Lower leg skin (tissue), 4 donors: ENCODE measurements around the gene TNIK. TPM values are rescaled to one million over a fixed set of nuclear protein-coding genes. Genes with fewer than 3 reads are reported as not detected.

Source experiments
- DNase-seq, 2 donors: peaks; one replicate each; pipeline ENCODE4 v3.0.0-alpha.2; 2019; ENCODE audit warnings: low spot score in 2 of 2
- H3K4me3 ChIP-seq: fragments of 200-600 bp; sonication (generic); 2 replicates; pipeline ENCODE4 v1.5.1; 2017; ENCODE audit warnings: mild to moderate bottlenecking, low read depth; ENCODE audit not compliant: poor library complexity, severe bottlenecking
- POLR2A ChIP-seq, 2 donors: fragments of 450-650 bp; IDR thresholded peaks; one replicate each; pipeline ENCODE4 v1.6.1; 2016 to 2017; ENCODE audit warnings: antibody characterized with exemption in 2 of 2, mild to moderate bottlenecking in 1 of 2, moderate library complexity in 1 of 2
- WGBS, 2 donors: methylation state at CpG; one replicate each; pipeline ENCODE4 v1.1.5; 2018; 5-methylcytosine and 5-hydroxymethylcytosine counted together
- intact Hi-C: fragments of 100-400 bp; cut with DNase I; formaldehyde crosslinking; loops from one replicate; pipeline ENCODE4 v1.15.0; 2023; ENCODE audit warnings: low total_unique reads
- total RNA-seq, 4 donors: library from RNA; depleted of rRNA; stranded (reverse); fragments of >200 nt; gene quantifications; one replicate each; pipeline ENCODE4 v1.1.0, GENCODE V29; 2016
- TF ChIP-seq, protein P1 (sequence below), 3 donors: fragments of 450-650 bp; IDR thresholded peaks; one replicate each; pipeline ENCODE4 v1.5.1; 2016; ENCODE audit warnings: antibody characterized with exemption in 3 of 3, mild to moderate bottlenecking in 3 of 3, moderate library complexity in 2 of 3

TNIK gene
- total RNA-seq, 4 donors from 2014 or later, result 0.72 to 4.7 (median 2.4) TPM

DNA sequence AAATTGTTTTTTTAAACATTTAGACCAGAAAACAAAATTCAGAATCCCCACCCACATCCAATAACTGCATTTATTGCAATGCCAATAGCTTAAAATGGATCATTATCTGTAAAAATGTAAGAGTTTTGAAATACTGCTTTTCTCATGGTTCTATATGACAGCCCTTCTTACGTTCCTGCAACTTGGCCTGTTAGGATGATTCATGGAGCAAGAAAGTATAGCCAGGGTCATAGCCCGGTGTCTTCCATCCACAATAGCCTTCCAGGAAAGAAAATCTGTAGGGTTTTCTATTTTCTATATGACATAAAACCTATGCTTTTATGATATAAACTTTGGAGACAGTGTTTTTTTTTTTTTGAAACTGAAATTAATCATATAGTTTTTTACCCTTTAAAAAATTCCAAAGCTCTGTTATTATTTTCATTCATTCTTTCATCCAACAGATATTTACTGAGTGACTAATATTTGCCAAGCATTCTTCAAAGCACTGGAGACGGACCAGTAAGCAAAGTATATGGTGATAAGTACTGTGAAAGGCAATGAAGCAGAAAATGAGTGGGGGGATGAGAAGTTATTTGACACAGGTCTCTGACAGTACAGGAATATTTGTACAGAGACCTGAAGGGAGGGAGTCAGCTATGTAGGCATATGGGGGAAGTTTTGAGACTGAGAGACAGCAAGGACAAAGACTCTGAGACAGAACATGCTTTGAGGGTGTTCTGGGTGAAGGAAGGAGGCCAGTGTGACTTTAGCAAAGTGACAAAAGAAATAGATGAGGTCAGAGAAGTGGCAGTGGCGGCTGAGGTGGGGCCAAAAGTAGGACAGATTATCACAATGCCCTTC, 404.6 kb downstream of the TNIK start:
- no peak overlapping the region for H3K4me3 ChIP-seq
- no peak for TF ChIP-seq POLR2A (IDR thresholded peaks at IDR 0.05)
- TF ChIP-seq, protein P1, sequence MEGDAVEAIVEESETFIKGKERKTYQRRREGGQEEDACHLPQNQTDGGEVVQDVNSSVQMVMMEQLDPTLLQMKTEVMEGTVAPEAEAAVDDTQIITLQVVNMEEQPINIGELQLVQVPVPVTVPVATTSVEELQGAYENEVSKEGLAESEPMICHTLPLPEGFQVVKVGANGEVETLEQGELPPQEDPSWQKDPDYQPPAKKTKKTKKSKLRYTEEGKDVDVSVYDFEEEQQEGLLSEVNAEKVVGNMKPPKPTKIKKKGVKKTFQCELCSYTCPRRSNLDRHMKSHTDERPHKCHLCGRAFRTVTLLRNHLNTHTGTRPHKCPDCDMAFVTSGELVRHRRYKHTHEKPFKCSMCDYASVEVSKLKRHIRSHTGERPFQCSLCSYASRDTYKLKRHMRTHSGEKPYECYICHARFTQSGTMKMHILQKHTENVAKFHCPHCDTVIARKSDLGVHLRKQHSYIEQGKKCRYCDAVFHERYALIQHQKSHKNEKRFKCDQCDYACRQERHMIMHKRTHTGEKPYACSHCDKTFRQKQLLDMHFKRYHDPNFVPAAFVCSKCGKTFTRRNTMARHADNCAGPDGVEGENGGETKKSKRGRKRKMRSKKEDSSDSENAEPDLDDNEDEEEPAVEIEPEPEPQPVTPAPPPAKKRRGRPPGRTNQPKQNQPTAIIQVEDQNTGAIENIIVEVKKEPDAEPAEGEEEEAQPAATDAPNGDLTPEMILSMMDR (IDR thresholded peaks at IDR 0.05), result no peak
- intact Hi-C loops, result no loop called here
- WGBS, 2 donors, result 77 to 78% methylated on average over 4 of the region's 4 CpGs
- DNase-seq, result no peak

GRCh38 chr3:171054921-171055320, 405.3 kb downstream of the TNIK start:
- intact Hi-C loops, result no loop called here
- DNase-seq, result no peak
- TF ChIP-seq, protein P1 (IDR thresholded peaks at IDR 0.05), result no peak
- no peak for TF ChIP-seq POLR2A (IDR thresholded peaks at IDR 0.05)
- H3K4me3 ChIP-seq, result no peak overlapping the region

GRCh38 chr3:171054231-171054630, 406.0 kb downstream of the TNIK start:
- WGBS, 2 donors, result 89 to 95% methylated on average over 1 of the region's 1 CpG
- intact Hi-C loops, result no loop called here

GRCh38 chr3:171049861-171050444, 410.3 kb downstream of the TNIK start:
- no peak overlapping the region for H3K4me3 ChIP-seq
- no peak for DNase-seq
- TF ChIP-seq POLR2A (IDR thresholded peaks at IDR 0.05), result no peak
- 19 to 26% methylated on average over 6 of the region's 6 CpGs for WGBS, 2 donors
- intact Hi-C loops, result no loop called here

More at GRCh38 chr3:171054231-171054630, 406.0 kb downstream of the TNIK start:
- TF ChIP-seq, protein P1 (IDR thresholded peaks at IDR 0.05), result no peak
- no peak for TF ChIP-seq POLR2A (IDR thresholded peaks at IDR 0.05)
- H3K4me3 ChIP-seq, result no peak overlapping the region
- DNase-seq, result no peak

GRCh38 chr3:171046760-171047159, 413.4 kb downstream of the TNIK start:
- intact Hi-C loops, result no loop called here
- H3K4me3 ChIP-seq, result no peak overlapping the region
- TF ChIP-seq POLR2A (IDR thresholded peaks at IDR 0.05), result no peak
- TF ChIP-seq, protein P1 (IDR thresholded peaks at IDR 0.05), result no peak
- DNase-seq, result no peak
- WGBS, 2 donors, result 73 to 88% methylated on average over 4 of the region's 4 CpGs
